M059J (cell line): ENCODE results near the gene BRME1. TPM values are rescaled to one million over a fixed set of nuclear protein-coding genes. Genes with fewer than 3 reads are reported as not detected.
A peak's percentile ranks its signal among the peaks of the same experiment; 100 is the strongest.
"Not testable (repeated sequence)": the region's sequence is repeated elsewhere in the genome, so short reads cannot be mapped to it uniquely, and the experiment has no call there.

Experiments used
- DNase-seq: peaks from one replicate; pipeline ENCODE4 v3.0.0-alpha.2; 2012; ENCODE audit warnings: low read depth
- total RNA-seq: library from RNA; depleted of rRNA; stranded (reverse); fragments of >200 nt; shearing (Covaris generic); gene quantifications from 2 replicates; pipeline ENCODE4 v1.2.3, GENCODE V29; 2014

Gene BRME1
- total RNA-seq, 1 experiment from 2014 or later = 2.3 TPM

GRCh38 chr19:13866463-13867046 is 39.4 kb downstream of the BRME1 start:
- no peak for DNase-seq

GRCh38 chr19:13865571-13866462 is 40.1 kb downstream of the BRME1 start:
- DNase-seq = no peak

- no peak for DNase-seq
Observed at GRCh38 chr19:13864667-13865570, 41.0 kb downstream of the BRME1 start.

DNA sequence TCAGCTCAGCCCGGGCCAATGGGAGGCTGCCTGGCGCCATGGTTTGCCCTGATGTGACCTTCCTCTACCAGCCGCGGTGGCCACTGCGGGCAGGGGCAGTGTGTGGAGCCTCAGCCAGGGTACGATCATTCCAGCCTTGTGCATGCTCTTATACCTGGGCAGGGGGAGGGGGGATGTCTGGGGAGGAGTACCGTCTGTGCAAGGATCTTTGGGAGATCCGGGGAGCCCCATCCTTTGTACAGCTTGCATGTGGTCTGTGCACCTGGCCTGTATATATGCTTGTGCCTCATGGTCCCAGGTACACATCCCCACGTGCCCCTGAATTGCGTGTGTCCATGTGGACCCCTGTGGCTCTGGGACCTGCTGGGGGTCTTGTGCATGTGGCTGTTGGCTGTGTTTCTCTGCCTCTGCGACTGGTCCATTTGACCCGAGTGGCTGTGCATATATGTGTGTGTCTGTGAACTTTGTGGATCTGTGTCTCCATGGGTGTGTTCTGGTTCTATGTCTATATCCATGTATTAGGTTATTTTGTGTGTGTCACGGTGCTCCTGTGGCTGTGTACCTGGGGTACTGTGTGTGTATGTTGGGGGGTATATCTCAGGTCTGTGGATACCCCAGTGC is 41.8 kb downstream of the BRME1 start:
- DNase-seq = peak; percentile 50

- DNase-seq = peak; percentile 97
Observed at GRCh38 chr19:13861714-13862531, 44.0 kb downstream of the BRME1 start.

DNA sequence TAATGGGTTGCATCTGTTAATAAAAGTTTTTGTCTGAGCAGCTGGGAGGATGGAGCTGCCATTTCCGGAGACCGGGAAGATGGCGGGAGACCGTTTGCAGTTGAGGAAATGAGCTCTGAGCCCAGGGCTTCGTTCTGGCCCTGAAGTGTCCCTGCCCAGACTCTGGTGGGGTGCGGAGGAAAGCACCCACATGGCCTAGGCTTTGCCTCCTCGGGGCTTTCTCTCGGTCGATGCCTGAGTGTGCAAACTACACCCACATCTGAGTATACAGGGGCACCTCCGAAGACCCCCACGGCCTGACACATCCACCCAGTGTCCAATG is 44.6 kb downstream of the BRME1 start:
- no peak for DNase-seq

DNA sequence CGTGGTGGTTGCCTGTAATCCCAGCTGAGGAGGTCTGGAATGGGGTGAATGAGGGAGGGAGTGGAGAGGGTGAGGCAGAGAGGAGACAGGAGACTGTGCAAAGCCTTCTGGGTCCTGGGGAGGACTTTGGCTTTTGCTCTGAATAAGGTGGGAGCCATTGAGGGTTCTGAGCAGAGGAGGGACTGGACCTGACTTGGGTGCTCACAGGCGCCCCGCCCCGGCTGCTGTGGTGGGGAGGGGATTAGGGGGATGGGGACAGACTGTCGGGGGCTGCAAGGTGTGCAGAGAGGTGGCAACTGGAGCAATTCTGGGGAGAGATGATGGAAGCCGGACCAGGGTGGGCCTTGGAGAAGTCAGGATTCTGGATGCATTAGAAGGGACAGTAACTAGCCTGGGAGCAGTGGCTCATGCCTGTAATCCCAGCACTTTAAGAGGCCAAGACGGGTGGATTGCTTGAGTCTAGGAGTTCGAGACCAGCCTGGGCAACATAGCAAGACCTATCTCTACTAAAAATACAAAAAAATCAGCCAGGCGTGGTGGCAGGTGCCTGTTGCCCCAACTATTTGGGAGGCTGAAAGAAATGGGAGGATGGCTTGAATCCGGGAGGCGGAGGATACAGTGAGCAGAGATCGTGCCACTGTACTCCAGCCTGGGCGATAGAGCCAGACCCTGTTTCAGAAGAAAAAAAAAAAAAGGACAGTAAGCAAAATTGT is 45.1 kb downstream of the BRME1 start:
- DNase-seq = no peak

DNA sequence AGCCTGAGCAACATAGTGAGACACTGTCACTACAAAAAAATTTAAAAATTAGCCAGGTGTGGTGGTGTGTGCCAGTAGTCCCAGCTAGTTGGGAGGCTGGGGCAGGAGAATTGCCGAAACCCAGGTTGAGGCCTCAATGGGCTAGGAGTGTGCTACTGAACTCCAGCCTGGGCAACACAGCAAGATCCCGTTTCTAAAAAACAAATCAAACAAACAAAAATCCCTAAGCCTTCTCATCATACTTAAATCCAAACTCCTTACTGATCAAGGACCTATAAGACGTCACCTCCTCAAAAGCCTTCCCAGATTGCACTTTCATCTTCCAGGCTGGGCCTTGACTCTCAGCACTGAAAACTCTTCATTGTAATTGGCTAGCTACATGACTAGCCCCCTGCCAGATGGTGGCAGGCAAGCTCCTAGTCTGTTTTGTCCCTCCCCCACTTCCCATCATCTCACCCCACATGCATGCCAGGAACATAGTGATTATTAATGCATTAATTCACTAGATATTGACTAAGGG is 46.5 kb downstream of the BRME1 start:
- peak; percentile 56 for DNase-seq

GRCh38 chr19:13856497-13856896 is 49.4 kb downstream of the BRME1 start:
- no peak for DNase-seq

DNA sequence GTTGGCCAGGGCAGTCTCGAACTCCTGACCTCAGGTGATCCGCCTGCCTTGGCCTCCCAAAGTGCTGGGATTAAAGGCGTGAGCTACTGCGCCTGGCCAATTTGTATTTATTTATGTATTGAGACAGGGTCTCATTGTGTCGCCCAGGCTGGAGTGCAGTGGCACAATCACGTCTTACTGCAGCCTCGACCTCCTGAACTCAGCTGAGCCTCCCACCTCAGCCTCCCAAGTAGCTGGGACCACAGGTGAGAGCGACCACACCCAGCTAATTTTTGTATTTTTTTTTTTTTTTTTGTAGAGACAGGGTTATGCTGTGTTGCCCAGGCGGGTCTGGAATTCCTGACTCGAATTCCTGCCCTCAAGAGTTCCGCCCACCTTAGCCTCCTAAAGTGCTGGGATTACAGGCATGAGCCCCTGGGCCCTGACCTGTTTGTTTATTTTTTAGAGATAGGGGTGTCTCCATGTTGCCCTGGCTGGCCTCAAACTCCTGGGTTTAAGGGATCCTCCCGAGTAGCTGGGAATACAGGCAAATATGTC is 53.7 kb downstream of the BRME1 start:
- DNase-seq = peak; percentile 41

GRCh38 chr19:13851734-13852114 is 54.2 kb downstream of the BRME1 start:
- DNase-seq = not testable (repeated sequence)

GRCh38 chr19:13850910-13851733 is 54.8 kb downstream of the BRME1 start:
- DNase-seq = peak; percentile 97

- DNase-seq = peak; percentile 74
Observed at GRCh38 chr19:13849991-13850909, 55.7 kb downstream of the BRME1 start.

DNA sequence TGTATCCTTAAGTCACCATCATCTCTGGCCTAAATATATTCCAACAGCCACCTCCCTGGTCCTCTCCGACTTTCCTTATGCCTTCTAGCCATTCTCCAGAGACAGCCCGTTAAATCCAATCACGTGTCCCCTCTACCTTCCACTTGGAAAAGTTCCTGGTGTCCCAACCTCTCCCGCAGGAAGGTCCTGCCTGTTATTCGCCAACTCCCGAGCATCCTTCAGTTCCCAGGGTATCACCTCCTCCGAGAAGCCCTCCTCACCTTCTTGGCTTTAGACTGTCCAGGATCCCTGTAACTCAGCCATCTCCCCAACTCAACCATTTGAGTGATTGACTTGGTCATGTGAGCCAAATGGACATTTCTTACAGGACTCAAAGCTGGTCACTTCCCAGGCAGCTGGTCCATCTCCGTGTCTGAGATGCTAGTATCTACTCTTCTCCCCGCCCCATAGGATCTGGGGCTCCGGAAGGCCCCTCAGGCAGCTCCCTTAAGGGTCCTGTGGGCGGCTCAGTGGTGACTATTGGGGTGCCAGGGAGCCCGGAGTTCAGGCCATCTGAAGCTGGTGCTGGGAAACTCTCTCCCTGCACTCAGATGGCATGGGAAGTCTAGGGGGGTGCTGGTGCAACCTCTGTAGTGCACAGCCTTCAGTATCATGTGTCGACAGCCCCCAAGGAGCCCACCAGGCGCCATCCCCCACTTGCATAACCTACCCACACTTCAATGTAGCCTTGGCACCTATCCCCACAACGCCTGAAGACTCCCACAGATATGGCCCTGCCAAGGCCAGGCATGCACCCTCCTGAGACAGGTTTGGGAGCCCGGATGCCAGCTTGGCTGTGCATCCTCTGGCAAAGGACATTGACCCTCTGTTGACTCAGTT is 56.9 kb downstream of the BRME1 start:
- peak; percentile 55 for DNase-seq

- no peak for DNase-seq
Observed at GRCh38 chr19:13848340-13848677, 57.6 kb downstream of the BRME1 start.

DNA sequence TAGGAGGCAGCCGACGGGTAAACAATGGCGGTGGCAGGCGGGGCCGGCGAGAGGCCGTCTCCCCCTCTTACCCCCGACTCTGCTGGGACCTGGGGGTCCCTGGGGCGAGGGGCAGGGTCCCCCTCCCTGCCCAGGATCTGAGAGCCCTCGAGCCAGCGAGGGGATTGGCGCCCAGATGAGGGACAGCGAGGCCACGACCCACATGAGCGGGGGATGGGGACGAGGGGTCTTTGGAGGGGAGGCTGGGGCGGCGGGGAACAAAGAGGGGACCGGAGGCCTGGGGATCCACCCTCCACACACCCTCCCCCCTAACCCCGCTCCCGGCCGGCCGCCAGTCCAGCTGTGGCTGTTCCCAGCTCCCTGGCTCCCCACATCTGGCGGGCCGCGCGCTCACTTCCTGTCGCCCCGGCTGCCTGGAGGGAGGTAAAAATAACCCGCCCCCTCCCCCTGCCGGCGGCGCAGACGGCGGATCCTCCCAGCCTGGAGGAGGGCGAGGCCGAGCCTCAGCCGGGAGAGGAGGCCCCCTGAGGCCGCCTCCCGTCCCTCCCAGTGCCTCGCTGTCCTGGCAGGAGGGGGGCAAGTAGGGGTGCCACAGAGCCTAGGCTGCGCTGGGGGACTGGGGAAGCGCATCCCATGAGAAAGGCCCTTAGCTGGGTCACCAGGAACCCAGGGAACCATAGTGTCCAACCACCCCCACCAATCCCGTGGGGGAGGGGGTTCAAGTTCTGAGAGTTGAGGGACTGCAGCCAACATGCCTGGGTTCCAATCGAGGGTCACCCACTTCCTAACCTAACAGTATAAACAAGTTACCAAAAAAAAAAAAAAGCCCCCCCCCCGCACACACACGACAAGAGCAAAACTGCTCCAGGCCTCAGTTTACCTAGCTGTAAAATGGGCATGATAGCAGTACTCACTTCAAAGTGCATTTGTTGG is 58.2 kb downstream of the BRME1 start:
- peak; percentile 94 for DNase-seq
